HG03095 (cell line): ENCODE measurements around the gene PPIA.
"Not testable (repeated sequence)": the region's sequence is repeated elsewhere in the genome, so short reads cannot be mapped to it uniquely, and the experiment has no call there.

Source experiments
- ATAC-seq: cut with Tn5 transposase; IDR thresholded peaks from one replicate; pipeline ENCODE4 v1.9.1; 2021; ENCODE audit warnings: moderate library complexity; ENCODE audit not compliant: unreplicated experiment

PPIA gene

DNA sequence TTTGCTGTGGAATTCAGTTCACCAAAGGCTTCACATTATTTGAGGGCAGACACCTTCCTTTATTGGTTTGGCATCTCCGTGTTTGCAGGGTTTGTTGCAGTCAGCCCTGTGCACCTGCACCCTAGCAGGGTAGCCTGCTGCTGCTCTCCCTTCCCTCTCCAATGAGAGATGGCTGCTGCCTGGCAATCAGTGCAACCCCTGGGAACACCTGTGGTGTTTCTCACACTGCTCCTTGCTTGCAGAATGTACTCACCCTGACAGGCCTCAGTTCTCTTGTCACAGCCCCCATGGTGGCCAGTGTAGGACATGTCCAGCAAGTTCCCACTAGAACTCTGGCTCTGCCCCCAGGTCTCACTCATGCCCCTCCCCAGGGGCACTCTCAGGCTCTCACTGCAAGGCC is 12.1 kb upstream of the PPIA start:
- no peak for ATAC-seq

DNA sequence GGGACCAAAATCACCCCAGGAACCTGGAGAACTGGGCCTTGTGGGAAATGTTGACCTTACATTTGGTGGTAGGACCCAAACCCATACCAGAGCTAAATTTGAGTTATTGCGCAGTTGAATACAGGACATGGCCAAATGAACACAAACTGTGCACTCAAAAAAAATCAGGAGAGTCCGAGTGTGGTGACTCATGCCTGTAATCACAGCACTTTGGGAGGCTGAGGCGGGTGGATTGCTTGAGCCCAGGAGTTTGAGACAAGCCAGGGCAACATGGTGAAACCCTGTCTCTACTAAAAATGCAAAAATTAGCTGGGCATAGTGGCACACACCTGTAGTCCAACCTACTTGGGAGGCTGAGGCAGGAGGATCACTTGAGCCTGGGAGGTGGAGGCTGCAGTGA is 11.3 kb upstream of the PPIA start:
- not testable (repeated sequence) for ATAC-seq

DNA sequence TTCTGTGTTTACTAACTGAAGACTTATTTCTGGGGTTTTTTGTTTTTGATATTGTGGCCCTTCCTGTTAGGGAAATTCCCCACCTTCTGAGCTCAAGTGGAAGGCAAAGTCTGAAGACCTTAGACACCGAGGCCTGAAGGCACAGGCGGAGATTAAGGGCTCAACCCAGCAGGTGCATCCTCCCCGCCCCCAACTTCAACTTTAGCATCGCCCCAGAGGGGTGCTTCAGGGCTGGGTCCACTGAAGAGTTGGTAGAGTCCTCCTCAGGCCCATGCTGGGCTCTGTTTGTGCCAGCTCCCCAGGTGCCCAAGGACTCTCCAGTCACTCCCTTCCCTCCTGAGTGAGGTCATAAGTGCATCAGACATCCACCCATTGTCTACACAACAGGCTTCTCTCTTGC is 9.4 kb upstream of the PPIA start:
- no peak for ATAC-seq

DNA sequence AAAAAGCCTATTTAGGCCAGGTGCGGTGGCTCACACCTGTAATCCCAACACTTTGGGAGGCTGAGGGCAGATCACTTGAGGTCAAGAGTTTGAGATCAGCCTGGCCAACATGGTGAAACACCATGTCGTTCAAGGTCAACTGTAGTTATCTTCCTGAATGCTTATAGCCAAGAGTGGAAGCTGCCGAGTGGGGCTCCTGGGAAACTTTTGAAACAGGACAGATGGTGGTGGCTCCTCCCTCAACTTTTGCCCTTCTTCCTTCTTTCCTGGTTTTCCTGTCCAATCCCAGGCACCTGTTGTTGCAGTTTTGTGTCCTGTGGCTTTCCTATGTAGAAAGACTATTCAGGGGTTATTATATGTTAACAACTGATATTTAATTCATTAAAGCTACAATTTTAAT is 8.7 kb upstream of the PPIA start:
- no peak for ATAC-seq

DNA sequence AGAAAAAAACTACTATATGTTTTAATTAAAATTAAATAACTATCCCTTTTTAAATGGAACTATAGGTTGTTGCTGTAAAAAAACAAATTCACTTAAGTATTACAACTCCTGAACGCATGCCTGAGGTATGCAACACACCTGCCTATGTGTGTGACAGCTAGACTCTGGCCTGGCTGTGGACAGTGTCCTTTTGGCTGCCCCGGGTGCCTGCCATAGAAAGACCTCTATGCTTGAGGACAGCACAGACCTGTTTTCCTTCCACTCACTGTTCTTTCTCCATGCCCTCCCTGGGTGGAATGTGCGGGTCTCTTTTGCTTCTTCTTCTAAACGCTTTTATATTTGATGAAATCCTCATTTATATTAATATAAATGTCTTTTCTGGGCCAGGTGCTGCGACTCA is 6.5 kb upstream of the PPIA start:
- ATAC-seq, result no peak

DNA sequence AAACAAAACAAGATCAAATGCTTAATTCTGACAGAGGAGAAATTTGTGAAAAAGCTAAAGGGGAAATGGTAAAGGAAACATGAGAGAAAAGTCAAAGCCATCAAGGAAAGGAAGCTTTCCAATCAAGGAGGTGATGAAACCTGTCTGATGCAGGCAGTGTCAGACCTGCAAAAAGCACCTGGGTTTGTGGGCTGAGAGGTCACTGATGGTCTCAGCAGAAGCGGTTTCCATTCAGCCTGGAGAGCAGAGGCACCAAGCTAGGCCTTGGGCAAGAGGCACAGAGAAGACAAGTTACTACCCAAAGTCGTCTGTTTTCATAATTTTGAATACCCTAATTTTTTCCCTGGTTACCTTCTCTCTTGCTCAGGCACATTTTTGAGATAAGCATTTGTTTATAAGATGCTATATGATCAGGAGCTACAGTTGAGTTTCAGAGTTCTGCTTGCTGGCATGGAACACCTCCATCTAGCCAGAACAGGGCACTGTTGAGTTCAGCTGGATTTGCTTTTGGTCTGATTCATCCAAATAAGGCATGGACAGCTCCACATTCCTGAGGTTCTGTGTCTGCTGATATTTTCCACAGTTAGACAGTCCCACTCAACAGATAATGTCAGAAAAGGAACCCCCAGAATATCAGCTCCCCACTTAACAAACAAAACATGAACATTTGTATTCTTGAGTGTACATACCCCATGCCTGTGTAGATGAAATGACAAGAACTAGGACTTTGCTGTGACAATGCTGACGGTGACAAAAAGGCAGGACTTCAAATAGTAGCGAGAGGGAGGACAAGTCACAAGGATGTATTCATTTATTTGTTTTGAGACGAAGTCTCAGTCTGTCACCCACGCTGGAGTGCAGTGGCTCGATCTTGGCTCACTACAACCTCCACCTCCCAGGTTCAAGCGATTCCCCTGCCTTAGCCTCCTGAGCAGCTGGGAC is 4.9 kb upstream of the PPIA start:
- no peak for ATAC-seq

DNA sequence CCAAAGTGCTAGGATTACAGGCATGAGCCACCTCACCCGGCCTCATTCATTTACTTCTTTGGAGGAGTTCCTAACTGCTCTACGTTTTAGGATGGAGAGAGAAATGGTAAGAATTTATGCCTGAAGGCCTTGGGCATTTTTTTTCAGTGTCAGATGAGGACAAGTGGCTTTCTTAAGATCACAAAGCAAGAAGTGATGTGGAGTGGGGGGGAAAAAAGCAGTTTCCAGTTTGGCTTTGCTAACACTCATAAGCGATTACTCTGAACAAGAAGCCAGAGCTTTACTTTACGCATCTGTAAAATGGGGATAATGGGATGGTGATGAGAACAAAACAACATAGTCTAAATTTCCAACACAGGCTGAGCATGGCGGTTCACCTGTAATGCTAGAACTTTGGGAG is 2.6 kb upstream of the PPIA start:
- no peak for ATAC-seq

DNA sequence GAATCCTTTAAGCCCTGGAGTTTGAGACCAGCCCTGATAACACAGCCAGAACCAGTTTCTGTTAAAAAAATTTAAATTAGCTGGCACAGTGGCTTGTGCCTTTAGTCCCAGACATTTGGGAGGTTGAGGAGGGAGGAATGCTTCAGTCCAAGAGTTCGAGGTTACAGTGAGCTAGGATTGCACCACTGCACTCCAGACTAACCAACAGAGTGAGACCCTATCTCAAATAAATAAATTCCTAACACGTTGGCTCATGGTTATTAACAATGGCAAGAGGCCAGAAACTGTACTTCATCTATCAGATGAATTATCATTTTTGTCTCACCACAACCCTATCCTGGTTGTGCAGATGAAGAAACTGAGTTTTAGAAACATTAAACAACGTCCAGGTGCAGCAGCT is 2.1 kb upstream of the PPIA start:
- no peak for ATAC-seq

DNA sequence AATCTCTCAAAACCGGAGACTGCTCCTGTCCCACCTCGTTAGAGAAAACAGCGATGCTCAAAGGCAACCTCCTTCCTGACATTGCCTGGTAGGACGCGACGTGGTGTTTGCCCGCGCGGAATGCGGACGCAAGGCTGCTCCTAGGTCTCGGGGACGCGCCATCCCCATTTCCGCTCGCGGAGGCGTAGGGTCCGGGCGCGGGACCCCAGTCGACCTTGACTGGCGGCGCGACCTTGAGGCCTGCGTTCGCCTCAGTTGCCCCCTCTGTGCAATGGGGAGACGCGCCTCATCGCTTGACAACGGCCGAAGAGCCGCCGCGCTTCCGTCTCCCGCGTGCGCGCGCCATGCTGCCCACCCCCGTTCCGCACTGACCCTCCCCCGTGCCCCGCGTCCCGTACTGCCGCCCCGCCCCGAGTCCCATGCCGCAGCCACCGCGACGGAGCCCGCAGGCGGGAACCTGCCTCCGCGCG is 412 bp upstream of the PPIA start:
- peak; percentile 19 for ATAC-seq

DNA sequence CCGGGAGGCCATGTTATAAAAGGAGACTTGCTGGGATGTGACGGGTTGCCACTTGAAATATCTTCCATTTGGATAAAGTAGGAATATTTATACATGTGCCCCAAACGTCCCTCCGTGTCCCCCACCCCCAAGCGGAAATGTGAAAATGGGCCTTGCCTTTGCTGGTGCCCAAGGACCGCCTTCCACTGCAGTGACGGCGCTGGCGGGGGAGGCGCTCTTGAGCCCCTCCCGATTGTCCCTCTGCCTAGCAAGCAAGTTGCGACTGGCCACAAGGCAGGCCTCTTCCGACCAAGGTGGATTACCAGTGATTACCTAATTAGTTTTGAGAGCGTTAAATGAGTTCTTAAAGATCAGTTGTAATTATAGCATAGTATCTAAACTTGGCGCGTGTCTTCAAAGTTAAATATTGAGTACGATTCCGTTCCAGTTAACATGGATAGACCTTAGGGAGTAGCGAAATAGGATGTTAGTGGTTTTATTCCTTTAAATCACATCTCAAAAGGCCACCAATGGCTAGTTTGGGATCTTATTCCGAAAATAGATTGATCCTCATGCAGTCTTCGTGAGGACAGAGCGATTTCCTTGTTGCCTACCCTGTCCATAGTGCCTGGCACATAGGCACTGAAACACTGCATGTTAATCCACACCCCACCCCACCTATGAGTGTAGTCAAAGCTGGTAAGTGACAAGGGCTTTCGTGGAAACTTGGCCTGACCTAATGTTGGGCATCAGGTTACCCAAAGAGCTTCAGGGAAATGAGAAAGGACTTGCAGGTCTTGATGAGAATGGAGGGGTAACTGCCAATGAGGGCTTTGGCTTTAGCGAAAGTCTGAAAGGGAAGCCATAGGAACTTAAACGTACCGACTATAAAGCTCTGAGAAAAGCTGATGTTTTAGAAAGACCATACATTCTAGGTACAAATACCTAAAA is 1.1 kb downstream of the PPIA start:
- peak; percentile 49 for ATAC-seq

DNA sequence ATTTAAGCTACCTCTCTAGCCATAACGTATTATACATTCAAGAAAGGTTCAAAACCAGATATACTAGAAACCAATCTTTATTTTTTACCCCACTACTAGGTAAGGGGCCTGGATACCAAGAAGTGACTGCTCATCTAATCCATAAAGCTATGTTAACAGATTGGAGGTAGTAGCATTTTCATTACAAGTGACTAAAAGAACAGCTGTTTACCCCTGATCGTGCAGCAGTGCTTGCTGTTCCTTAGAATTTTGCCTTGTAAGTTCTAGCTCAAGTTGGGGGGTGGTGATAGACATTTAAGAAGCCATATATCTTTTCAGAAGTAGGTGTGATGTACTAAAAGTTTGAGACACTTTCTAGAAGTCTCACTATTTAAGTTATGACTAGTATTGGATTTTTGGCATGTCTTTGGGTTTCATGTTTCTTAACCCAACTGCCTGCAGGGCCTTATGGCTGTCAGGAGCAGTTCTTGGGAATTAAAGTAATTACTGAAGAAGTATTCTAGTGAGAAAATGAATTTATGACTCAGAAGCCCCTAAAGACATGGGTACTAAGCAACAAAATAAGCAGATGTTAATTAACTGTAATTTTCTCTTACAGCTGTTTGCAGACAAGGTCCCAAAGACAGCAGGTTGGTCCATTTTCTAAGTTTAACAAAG is 2.3 kb downstream of the PPIA start:
- ATAC-seq, result no peak

DNA sequence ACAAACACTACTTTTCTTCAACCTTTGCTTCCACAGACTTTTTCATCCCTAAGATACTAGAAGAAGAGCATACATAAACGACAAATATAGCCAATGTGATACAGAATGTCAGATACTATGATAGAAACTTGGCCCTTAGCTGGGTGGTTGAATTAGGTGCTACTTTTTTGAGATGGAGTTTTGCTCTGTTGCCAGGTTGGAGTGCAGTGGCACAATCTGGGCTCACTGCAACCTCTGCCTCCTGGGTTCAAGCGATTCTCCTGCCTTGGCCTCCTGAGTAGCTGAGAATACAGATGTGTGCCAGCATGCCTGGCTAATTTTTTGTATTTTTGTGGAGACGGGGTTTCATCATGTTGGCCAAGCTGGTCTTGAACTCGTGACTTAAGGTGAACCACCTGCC is 3.5 kb downstream of the PPIA start:
- ATAC-seq, result no peak

DNA sequence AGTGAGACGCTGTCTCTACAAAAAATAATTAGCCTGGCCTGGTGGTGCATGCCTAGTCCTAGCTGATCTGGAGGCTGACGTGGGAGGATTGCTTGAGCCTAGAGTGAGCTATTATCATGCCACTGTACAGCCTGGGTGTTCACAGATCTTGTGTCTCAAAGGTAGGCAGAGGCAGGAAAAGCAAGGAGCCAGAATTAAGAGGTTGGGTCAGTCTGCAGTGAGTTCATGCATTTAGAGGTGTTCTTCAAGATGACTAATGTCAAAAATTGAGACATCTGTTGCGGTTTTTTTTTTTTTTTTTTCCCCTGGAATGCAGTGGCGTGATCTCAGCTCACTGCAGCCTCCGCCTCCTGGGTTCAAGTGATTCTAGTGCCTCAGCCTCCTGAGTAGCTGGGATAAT is 5.4 kb downstream of the PPIA start:
- ATAC-seq, result no peak

DNA sequence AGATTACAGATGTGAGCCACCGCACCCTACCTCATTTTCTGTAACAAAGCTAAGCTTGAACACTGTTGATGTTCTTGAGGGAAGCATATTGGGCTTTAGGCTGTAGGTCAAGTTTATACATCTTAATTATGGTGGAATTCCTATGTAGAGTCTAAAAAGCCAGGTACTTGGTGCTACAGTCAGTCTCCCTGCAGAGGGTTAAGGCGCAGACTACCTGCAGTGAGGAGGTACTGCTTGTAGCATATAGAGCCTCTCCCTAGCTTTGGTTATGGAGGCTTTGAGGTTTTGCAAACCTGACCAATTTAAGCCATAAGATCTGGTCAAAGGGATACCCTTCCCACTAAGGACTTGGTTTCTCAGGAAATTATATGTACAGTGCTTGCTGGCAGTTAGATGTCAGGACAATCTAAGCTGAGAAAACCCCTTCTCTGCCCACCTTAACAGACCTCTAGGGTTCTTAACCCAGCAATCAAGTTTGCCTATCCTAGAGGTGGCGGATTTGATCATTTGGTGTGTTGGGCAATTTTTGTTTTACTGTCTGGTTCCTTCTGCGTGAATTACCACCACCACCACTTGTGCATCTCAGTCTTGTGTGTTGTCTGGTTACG is 6.0 kb downstream of the PPIA start:
- no peak for ATAC-seq

DNA sequence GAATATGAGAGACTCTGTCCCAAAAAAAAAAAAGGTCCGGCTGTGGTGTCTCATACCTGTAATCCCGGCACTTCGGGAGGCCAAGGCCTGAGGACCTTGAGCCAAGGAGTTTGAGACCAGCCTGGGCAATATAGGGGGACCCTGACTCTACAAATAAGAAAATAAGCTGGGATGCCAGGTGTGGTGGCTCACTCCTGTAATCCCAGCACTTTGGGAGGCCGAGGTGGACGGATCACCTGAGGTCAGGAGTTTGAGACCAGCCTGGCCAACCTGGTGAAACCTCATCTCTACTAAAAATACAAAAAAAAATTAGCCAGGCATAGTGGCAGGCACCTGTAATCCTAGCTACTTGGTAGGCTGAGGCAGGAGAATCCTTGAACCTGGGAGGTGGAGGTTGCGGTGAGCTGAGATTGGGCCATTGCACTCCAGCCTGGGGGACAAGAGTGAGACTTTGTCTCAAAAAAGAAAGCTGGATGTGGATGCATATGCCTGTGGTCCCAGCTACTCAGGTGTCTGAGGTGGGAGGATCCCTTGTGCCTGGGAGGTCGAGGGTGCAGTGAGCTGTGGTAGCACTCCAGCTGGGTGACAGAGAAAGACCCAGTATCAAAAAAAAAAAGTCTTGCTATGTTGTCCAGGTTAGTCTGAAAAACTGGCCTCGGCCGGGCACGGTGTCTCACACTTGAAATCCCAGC is 7.5 kb downstream of the PPIA start:
- not testable (repeated sequence) for ATAC-seq

DNA sequence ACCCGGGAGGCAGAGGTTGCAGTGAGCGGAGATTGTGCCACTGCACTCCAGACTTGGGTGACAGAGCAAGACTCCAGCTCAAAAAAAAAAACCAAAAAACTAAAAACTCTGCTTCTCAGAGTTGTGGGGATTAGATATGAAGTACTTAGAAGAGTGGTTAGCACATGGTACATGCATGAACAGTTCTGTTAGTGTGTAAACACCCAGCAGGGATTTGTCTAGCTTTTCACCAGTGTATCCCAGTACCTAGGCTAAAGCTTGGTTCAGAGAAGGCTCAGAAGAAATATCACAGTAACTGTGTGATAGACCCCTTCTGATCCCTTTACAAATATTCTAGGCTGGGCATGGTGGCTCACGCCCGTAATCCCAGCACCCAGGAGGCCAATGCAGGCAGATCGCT is 9.5 kb downstream of the PPIA start:
- no peak for ATAC-seq

DNA sequence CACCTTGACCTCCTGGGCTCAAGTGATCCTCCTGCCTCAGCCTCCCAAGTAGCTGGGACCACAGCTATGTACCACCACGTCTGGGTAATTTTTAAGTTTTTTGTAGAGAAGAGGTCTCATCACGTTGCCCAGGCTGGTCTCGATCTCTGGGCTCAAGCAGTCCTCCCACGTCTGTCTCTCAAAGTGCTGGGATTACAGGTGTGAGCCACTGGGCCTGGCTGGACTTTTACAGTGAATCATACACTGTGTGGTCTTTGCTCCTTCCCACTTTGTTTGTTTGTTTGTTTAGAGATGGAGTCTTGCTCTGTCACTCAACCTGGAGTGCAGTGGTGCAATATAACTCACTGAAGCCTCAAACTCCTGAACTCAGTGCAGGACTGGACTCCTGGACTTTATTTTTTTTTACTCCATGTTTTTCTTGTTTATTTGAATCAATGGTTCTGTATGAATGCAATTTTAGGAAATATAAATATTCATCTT is 12.5 kb downstream of the PPIA start:
- ATAC-seq, result no peak

DNA sequence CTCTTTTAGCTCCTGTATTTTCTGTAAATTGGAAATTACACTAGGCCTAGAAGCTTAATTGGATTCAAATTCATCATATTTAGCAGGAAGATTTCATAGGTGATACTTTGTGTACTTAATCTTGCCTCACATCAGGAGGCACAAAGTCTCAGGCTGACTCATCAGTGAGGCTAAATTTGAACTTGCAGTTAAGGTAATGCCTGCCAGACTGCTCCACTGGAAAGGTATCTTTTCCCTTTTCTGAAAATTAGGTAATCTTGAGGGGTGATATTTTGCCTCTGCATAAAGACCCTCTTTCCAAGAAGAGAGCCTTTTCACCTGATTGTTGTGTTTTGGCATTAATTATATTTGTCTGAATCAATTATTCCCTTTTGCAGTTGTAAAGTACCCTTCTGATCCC is 14.6 kb downstream of the PPIA start:
- no peak for ATAC-seq

DNA sequence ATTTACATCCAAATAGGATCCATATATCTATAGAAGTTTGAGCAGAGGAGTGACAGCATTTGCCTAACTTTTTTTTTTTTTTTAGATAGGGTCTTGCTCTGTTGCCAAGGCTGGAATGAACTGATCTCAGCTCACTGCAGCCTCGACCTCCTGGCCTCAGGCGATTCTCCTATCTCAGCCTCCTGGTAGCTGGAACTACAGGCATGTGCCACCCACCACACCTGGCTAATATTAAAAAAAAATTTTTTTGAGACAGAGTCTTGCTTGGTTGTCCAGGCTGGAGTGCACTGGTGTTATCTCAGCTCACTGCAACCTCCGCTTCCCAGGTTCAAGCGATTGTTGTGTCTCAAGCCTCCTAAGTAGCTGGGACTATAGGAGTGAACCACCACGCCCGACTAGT is 15.1 kb downstream of the PPIA start:
- no peak for ATAC-seq

DNA sequence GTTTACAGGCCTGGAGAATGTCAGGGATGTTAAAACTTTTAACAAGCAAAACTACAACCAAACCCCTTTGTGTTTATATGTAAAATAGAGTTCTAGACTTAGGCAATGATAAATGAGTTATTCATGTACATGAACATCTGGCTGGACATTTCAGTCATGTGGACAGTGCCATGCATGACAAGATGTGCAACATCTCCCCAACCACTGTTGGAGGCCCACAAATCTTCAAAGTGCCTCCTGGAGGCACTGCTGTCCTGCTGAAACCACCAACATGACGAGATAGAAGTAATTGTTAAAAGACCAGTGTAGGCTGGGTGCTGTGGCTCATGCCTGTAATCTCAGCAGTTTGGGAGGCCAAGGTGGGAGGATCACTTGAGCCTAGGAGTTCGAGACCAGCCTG is 18.4 kb downstream of the PPIA start:
- ATAC-seq, result no peak
